Measurements from ENCODE around the gene WFS1.

Gene WFS1

GRCh38 chr4:6347511-6348045, 77.9 kb downstream of the WFS1 start:
- H3K27me3 ChIP-seq (ENCODE audit: low read depth, low read length), result no peaks in the 10 kb centered on the region
- no peaks in the 10 kb centered on the region for H3K36me3 ChIP-seq (ENCODE audit: control insufficient read depth in 1 of 2, insufficient read depth in 2 of 2, low read length in 2 of 2)
- H3K27ac ChIP-seq (ENCODE audit: low read length), result no peak overlapping the region
- H3K4me3 ChIP-seq (ENCODE audit: low read depth in 1 of 2, low read length in 2 of 2), result no peak overlapping the region
- H3K4me1 ChIP-seq (ENCODE audit: control insufficient read depth in 1 of 2, insufficient read depth in 2 of 2, low read length in 2 of 2), result no peaks in the 10 kb centered on the region
- peaks cover 0 to 4% of the 10 kb centered on the region in 2 donors for H3K9me3 ChIP-seq (ENCODE audit: control insufficient read depth in 1 of 2, low read length in 2 of 2)

- no peaks in the 10 kb centered on the region for H3K27me3 ChIP-seq (ENCODE audit: low read depth, low read length)
- no peak overlapping the region for H3K27ac ChIP-seq (ENCODE audit: low read length)
These were observed 78.8 kb downstream of the WFS1 start for GRCh38 chr4:6348408-6348807.

DNA sequence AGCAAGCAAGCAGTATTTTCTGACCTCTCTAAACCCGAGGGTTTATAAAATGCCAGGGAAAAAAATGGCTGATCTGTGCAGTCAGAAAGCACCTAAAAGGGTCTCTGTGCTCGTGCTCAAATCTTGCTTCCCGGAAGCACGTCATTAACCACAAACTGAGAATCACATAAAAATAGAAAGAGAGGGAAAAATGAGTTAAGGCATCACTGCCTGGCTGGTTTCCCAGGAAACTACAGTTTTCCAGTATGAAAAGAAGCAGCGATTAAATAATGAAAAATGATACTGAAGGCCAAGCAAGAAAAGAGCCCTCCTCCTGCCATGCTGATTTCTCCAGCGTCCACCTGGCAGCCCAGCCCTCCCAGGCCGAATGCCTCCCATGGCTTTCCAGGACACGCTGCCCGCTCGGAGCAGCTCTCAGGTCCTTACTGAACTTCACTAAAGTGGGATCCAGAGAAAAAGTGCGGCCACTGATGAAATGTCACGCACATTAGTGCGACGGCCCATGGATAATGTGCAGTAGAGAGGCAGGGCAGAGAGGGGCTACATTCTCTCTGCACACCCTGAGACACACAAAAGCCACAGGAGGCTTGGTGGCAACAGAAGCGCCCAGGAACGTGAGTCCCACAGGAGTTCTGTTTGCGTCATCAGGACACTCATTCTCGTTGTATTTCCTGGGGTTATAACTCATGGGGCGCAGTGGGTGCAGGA, 80.4 kb downstream of the WFS1 start:
- Histone ChIP-seq H3K27me3 (ENCODE audit: low read depth, low read length) (no peaks in the 10 kb centered on the region), H3K27ac (ENCODE audit: low read length) (no peak overlapping the region), H3K36me3 (ENCODE audit: control insufficient read depth in 1 of 2, insufficient read depth in 2 of 2, low read length in 2 of 2) (no peaks in the 10 kb centered on the region), H3K9me3 (ENCODE audit: control insufficient read depth in 1 of 2, low read length in 2 of 2) (peaks cover 0 to 4% of the 10 kb centered on the region in 2 donors), H3K4me1 (ENCODE audit: control insufficient read depth in 1 of 2, insufficient read depth in 2 of 2, low read length in 2 of 2) (no peaks in the 10 kb centered on the region), H3K4me3 (ENCODE audit: low read depth in 1 of 2, low read length in 2 of 2) (no peak overlapping the region)

More at GRCh38 chr4:6348408-6348807, 78.8 kb downstream of the WFS1 start:
- peaks cover 0 to 4% of the 10 kb centered on the region in 2 donors for H3K9me3 ChIP-seq (ENCODE audit: control insufficient read depth in 1 of 2, low read length in 2 of 2)
- H3K4me1 ChIP-seq (ENCODE audit: control insufficient read depth in 1 of 2, insufficient read depth in 2 of 2, low read length in 2 of 2), result no peaks in the 10 kb centered on the region
- no peak overlapping the region for H3K4me3 ChIP-seq (ENCODE audit: low read depth in 1 of 2, low read length in 2 of 2)
- no peaks in the 10 kb centered on the region for H3K36me3 ChIP-seq (ENCODE audit: control insufficient read depth in 1 of 2, insufficient read depth in 2 of 2, low read length in 2 of 2)

DNA sequence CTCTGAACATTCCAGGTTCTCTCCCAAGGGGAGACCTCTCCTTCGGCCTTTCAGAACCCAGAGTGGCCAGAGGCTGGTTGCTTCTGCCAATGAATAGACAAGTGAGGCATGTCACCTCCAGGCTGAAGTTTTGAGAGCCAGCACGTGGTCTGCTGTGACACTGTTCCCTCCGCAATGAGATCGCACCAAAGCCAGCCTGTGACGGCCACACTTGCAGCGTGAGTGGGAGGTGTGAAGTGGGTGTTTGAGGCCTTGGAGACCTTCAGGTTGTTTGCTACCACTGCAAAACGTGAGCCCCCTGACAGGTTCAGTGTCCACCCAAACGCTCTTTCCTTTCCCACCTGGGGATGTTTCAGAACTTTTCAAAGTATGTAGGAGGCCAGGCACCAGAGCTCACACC, 81.0 kb downstream of the WFS1 start:
- H3K4me3 ChIP-seq (ENCODE audit: low read depth in 1 of 2, low read length in 2 of 2), result no peak overlapping the region

DNA sequence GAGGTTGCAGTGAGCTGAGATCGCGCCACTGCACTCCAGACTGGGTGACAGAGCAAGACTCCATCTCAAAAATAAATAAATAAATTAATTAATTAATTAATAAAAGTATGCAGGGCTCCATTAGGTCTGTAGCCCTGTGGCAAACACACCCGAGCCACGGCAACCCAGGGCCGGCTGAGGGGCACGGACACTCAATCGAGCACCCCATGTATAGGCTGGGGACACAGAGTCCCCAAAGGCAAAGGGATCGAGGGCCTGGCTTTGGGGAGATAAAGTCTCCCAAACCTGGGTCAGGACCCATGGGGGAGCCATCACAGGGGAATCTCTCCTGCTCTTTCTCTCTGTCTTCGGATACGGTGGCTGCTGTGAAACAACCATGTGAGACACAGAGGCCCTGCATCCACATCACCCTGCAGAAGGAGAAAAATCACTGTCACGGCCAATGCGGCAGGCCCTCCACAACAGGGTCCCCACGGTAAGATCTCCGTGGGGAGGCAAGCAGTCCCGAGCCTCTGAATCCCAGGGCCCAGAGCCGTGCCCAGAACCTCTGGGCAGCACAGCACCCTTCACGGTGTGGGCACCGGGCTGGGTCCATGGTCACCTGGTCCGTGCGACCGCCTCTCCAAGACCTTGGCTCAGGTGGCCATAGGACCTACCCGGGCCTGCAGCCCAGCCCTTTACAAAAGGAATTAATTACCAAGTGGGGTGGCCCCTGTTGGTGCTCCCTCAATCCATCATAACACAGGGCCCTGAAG, 81.8 kb downstream of the WFS1 start:
- Histone ChIP-seq H3K27ac (ENCODE audit: low read length) (no peak overlapping the region), H3K4me1 (ENCODE audit: control insufficient read depth in 1 of 2, insufficient read depth in 2 of 2, low read length in 2 of 2) (no peaks in the 10 kb centered on the region), H3K4me3 (ENCODE audit: low read depth in 1 of 2, low read length in 2 of 2) (no peak overlapping the region), H3K27me3 (ENCODE audit: low read depth, low read length) (no peaks in the 10 kb centered on the region), H3K9me3 (ENCODE audit: control insufficient read depth in 1 of 2, low read length in 2 of 2) (no peaks in the 10 kb centered on the region), H3K36me3 (ENCODE audit: control insufficient read depth in 1 of 2, insufficient read depth in 2 of 2, low read length in 2 of 2) (no peaks in the 10 kb centered on the region)

More for the DNA sequence above, 81.0 kb downstream of the WFS1 start:
- Histone ChIP-seq H3K9me3 (ENCODE audit: control insufficient read depth in 1 of 2, low read length in 2 of 2) (no peaks in the 10 kb centered on the region), H3K4me1 (ENCODE audit: control insufficient read depth in 1 of 2, insufficient read depth in 2 of 2, low read length in 2 of 2) (no peaks in the 10 kb centered on the region), H3K27me3 (ENCODE audit: low read depth, low read length) (no peaks in the 10 kb centered on the region), H3K27ac (ENCODE audit: low read length) (no peak overlapping the region), H3K36me3 (ENCODE audit: control insufficient read depth in 1 of 2, insufficient read depth in 2 of 2, low read length in 2 of 2) (no peaks in the 10 kb centered on the region)

DNA sequence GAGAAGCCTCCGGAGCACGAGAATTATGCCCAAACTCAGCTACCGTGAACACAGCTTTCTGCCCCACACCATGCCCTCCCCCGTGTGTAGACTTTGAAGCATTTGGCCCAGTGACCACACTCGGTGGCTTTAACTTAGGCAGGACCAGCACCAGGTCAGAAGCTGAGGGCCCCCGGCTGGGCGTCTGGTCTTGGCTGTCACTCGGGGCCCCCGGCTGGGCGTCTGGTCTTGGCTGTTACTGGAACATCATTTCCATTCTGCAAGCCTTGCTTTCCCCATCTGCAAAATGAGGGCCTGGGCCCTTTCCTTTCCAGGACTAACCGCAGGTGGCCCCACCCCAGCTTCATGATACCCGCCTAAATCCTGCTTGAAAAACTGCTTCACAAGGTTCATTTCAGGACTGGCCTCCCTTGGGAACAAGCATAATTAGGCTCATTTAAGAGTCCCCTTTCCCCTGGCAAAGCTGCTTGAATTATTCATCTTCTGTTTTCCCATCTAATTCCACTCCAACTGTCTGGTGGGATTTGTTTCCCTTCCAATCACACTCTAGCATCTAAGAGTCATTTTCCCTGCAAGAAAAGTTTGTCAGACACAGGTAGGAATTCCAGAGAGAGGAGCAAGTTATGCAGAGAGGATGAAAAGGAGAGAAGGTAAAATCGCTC, 82.5 kb downstream of the WFS1 start:
- no peaks in the 10 kb centered on the region for H3K27me3 ChIP-seq (ENCODE audit: low read depth, low read length)
- no peak overlapping the region for H3K27ac ChIP-seq (ENCODE audit: low read length)
- no peak overlapping the region for H3K4me3 ChIP-seq (ENCODE audit: low read depth in 1 of 2, low read length in 2 of 2)

More for the DNA sequence above, 82.5 kb downstream of the WFS1 start:
- Histone ChIP-seq H3K36me3 (ENCODE audit: control insufficient read depth in 1 of 2, insufficient read depth in 2 of 2, low read length in 2 of 2) (no peaks in the 10 kb centered on the region), H3K4me1 (ENCODE audit: control insufficient read depth in 1 of 2, insufficient read depth in 2 of 2, low read length in 2 of 2) (no peaks in the 10 kb centered on the region), H3K9me3 (ENCODE audit: control insufficient read depth in 1 of 2, low read length in 2 of 2) (no peaks in the 10 kb centered on the region)
